Measurements from ENCODE around the gene PTGIR.
"Not testable (repeated sequence)": the region's sequence is repeated elsewhere in the genome, so short reads cannot be mapped to it uniquely, and the experiment has no call there.

The PTGIR gene

DNA sequence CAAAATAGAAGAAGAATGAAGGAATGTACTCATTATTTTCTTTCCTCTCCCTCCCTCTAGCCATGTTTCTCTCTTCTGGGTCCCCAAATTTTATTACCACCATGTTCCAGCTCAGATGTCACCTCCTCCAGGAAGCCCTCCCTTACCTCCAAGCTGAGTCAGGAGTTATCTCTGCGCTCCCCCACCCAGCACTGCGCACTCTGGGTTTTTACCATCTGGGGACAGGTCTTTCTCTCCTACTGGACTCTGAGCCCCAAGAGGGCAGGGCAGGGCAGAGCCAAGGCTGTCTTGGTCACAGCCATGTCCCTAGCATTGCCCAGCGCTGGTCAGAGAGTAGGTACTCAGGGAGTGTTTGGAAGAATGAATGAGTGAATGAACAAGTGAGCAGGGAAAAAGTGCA lies 8.2 kb upstream of the PTGIR start:
- H3K9ac ChIP-seq (ENCODE audit: low read length): no peak overlapping the region
- H3K4me2 ChIP-seq (ENCODE audit: low read length): no peak overlapping the region
- H3K4me1 ChIP-seq (ENCODE audit: low read length): peaks cover 25% of the 10 kb centered on the region

GRCh38 chr19:46631481-46631880 lies 6.6 kb upstream of the PTGIR start:
- no peaks in the 10 kb centered on the region for H3K9me3 ChIP-seq (ENCODE audit: insufficient read depth, low read length)
- peaks cover 27% of the 10 kb centered on the region for H3K4me1 ChIP-seq (ENCODE audit: low read length)
- H3K27me3 ChIP-seq (ENCODE audit: low read depth, low read length): 0 out of 2 replicates have a peak, but pooled peaks cover 3% of the 10 kb centered on the region
- no peak overlapping the region for H3K27ac ChIP-seq (ENCODE audit: low read length)
- no peak overlapping the region for H2AFZ ChIP-seq (ENCODE audit: low read depth, low read length)
- no peak for TF ChIP-seq EZH2phosphoT487 (IDR thresholded peaks at IDR 0.05; ENCODE audit: low read depth)
- no peak for TF ChIP-seq CTCF (IDR thresholded peaks at IDR 0.05; ENCODE audit: low read depth, low read length)
- H3K4me2 ChIP-seq (ENCODE audit: low read length): no peak overlapping the region
- H3K4me3 ChIP-seq (ENCODE audit: low read length): no peak overlapping the region
- no peaks in the 10 kb centered on the region for H3K79me2 ChIP-seq (ENCODE audit: low read length)
- no peaks in the 10 kb centered on the region for H3K36me3 ChIP-seq (replicated peaks; ENCODE audit: low read depth, low read length)
- no peak overlapping the region for H3K9ac ChIP-seq (ENCODE audit: low read length)
- H4K20me1 ChIP-seq (ENCODE audit: insufficient read depth, low read length): no peaks in the 10 kb centered on the region

More for the DNA sequence above, 8.2 kb upstream of the PTGIR start:
- no peaks in the 10 kb centered on the region for H4K20me1 ChIP-seq (ENCODE audit: insufficient read depth, low read length)
- no peak overlapping the region for H2AFZ ChIP-seq (ENCODE audit: low read depth, low read length)
- 0 out of 2 replicates have a peak, but pooled peaks cover 3% of the 10 kb centered on the region for H3K27me3 ChIP-seq (ENCODE audit: low read depth, low read length)
- no peak for TF ChIP-seq EZH2phosphoT487 (IDR thresholded peaks at IDR 0.05; ENCODE audit: low read depth)
- no peak for TF ChIP-seq CTCF (IDR thresholded peaks at IDR 0.05; ENCODE audit: low read depth, low read length)
- H3K79me2 ChIP-seq (ENCODE audit: low read length): no peaks in the 10 kb centered on the region
- H3K9me3 ChIP-seq (ENCODE audit: insufficient read depth, low read length): no peaks in the 10 kb centered on the region
- no peaks in the 10 kb centered on the region for H3K36me3 ChIP-seq (replicated peaks; ENCODE audit: low read depth, low read length)
- no peak overlapping the region for H3K27ac ChIP-seq (ENCODE audit: low read length)
- H3K4me3 ChIP-seq (ENCODE audit: low read length): no peak overlapping the region

DNA sequence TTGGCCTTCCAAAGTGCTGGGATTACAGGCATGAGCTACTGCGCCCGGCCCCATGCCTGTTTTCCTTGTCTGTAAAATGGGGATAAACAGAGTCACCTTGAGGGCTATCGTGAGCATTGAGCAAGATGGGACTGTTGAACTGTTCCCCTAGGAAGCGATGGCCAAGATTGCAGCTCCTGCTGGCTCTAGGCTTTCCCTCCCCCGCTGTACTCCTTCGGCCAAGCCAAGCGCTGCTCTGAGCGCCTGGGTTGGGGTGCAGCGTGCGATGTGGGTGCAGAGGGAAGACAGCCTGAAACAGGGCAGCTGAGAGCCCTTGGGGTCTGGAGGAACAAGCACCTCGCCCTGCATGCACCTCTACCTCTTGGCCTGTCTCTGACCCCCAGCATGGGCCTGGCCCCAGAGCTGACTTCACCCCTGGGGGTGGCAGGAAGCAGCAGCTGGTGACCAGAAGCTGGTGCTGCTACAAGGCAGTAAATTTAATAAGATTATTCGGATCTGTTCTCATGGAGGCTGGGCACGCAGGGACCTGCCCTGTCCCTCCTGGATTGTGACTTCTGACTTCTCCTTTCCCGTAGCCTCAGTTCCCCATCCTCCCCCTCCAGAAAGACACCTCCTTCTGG lies 5.8 kb upstream of the PTGIR start:
- Histone ChIP-seq H3K36me3 (replicated peaks; ENCODE audit: low read depth, low read length) (no peaks in the 10 kb centered on the region), H4K20me1 (ENCODE audit: insufficient read depth, low read length) (no peaks in the 10 kb centered on the region), H3K27me3 (ENCODE audit: low read depth, low read length) (0 out of 2 replicates have a peak, but pooled peaks cover 3% of the 10 kb centered on the region), H2AFZ (ENCODE audit: low read depth, low read length) (no peak overlapping the region), H3K4me3 (ENCODE audit: low read length) (no peak overlapping the region), H3K27ac (ENCODE audit: low read length) (no peak overlapping the region), H3K79me2 (ENCODE audit: low read length) (no peaks in the 10 kb centered on the region), H3K4me2 (ENCODE audit: low read length) (no peak overlapping the region), H3K4me1 (ENCODE audit: low read length) (peaks cover 27% of the 10 kb centered on the region), H3K9me3 (ENCODE audit: insufficient read depth, low read length) (no peaks in the 10 kb centered on the region), H3K9ac (ENCODE audit: low read length) (no peak overlapping the region)
- TF ChIP-seq EZH2phosphoT487 (IDR thresholded peaks at IDR 0.05; ENCODE audit: low read depth): no peak
- no peak for TF ChIP-seq CTCF (IDR thresholded peaks at IDR 0.05; ENCODE audit: low read depth, low read length)

DNA sequence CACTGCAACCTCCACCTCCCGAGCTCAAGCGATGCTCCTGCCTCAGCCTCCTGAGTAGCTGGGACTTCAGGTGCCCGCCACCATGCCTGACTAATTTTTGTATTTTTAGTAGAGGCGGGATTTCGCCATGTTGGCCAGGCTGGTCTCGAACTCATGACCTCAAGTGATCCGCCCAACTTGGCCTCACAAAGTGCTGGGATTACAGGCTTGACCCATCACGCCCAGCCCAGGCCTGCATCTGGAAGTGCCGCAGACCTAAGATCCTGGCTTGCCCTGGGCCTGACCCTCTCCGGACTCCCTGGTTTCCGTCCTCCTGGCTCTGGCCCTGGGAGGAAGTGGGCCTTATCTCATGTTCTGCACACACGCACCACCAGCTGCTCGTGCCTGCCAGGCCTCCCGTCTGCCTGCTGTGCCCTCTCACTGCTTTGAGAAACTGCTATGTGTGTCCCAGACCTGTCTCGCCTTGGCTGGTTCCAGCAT lies 4.7 kb upstream of the PTGIR start:
- no peak overlapping the region for H3K27ac ChIP-seq (ENCODE audit: low read length)
- TF ChIP-seq CTCF (IDR thresholded peaks at IDR 0.05; ENCODE audit: low read depth, low read length) (no peak), EZH2phosphoT487 (IDR thresholded peaks at IDR 0.05; ENCODE audit: low read depth) (no peak)
- H3K4me1 ChIP-seq (ENCODE audit: low read length): peaks cover 32% of the 10 kb centered on the region
- H4K20me1 ChIP-seq (ENCODE audit: insufficient read depth, low read length): no peaks in the 10 kb centered on the region
- H3K27me3 ChIP-seq (ENCODE audit: low read depth, low read length): 0 out of 2 replicates have a peak, but pooled peaks cover 2% of the 10 kb centered on the region
- H2AFZ ChIP-seq (ENCODE audit: low read depth, low read length): no peak overlapping the region
- no peaks in the 10 kb centered on the region for H3K9me3 ChIP-seq (ENCODE audit: insufficient read depth, low read length)
- H3K36me3 ChIP-seq (replicated peaks; ENCODE audit: low read depth, low read length): no peaks in the 10 kb centered on the region
- no peak overlapping the region for H3K4me2 ChIP-seq (ENCODE audit: low read length)
- H3K9ac ChIP-seq (ENCODE audit: low read length): no peak overlapping the region
- H3K4me3 ChIP-seq (ENCODE audit: low read length): no peak overlapping the region
- 0 out of 2 replicates have a peak, but pooled peaks cover 2% of the 10 kb centered on the region for H3K79me2 ChIP-seq (ENCODE audit: low read length)

- H3K4me2 ChIP-seq (ENCODE audit: low read length); H3K9me3 ChIP-seq (ENCODE audit: insufficient read depth, low read length); H3K36me3 ChIP-seq (replicated peaks; ENCODE audit: low read depth, low read length); H3K27me3 ChIP-seq (ENCODE audit: low read depth, low read length); H4K20me1 ChIP-seq (ENCODE audit: insufficient read depth, low read length); H3K9ac ChIP-seq (ENCODE audit: low read length); H3K4me3 ChIP-seq (ENCODE audit: low read length); H3K27ac ChIP-seq (ENCODE audit: low read length); H2AFZ ChIP-seq (ENCODE audit: low read depth, low read length); H3K79me2 ChIP-seq (ENCODE audit: low read length): not testable (repeated sequence)
- peaks cover 35% of the 10 kb centered on the region for H3K4me1 ChIP-seq (ENCODE audit: low read length)
Observed at GRCh38 chr19:46628970-46629369, 4.1 kb upstream of the PTGIR start.

Measured in OCI-LY3 (cell line).